Measurements from ENCODE around the gene TMEM247. TPM values are rescaled to one million over a fixed set of nuclear protein-coding genes. Genes with fewer than 3 reads are reported as not detected.

TMEM247 gene
- total RNA-seq, 2 donors from 2014 or later: not detected

GRCh38 chr2:46504221-46504620 lies 24.9 kb downstream of the TMEM247 start:
- Mint-ChIP-seq H3K27ac (no peak overlapping the region), H3K4me1 (peaks cover 12% of the 10 kb centered on the region), H3K27me3 (ENCODE audit: insufficient read depth) (peaks cover 15% of the 10 kb centered on the region), H3K9me3 (no peaks in the 10 kb centered on the region), H3K36me3 (ENCODE audit: low read depth) (no peaks in the 10 kb centered on the region), H3K4me3 (no peak overlapping the region)
- Histone ChIP-seq H3K27me3 (ENCODE audit: control insufficient read depth, insufficient read depth, low read length, poor library complexity, severe bottlenecking) (peaks cover 4% of the 10 kb centered on the region), H3K27ac (ENCODE audit: low read depth, low read length) (no peak overlapping the region), H3K4me3 (ENCODE audit: low read length) (no peak overlapping the region), H3K4me1 (ENCODE audit: control insufficient read depth, insufficient read depth, low read length) (no peaks in the 10 kb centered on the region), H3K36me3 (ENCODE audit: control insufficient read depth, insufficient read depth, low read length) (no peaks in the 10 kb centered on the region), H3K9me3 (ENCODE audit: control insufficient read depth, low read length) (no peaks in the 10 kb centered on the region), H3K9ac (ENCODE audit: extremely low read depth, low read length, poor library complexity, severe bottlenecking) (no peak overlapping the region)
- no peak for DNase-seq
- WGBS, 2 experiments (ENCODE audit: insufficient coverage in 1 of 2, insufficient read length in 1 of 2): 90 to 96% methylated on average over 2 of the region's 2 CpGs
- TF ChIP-seq, protein P1, sequence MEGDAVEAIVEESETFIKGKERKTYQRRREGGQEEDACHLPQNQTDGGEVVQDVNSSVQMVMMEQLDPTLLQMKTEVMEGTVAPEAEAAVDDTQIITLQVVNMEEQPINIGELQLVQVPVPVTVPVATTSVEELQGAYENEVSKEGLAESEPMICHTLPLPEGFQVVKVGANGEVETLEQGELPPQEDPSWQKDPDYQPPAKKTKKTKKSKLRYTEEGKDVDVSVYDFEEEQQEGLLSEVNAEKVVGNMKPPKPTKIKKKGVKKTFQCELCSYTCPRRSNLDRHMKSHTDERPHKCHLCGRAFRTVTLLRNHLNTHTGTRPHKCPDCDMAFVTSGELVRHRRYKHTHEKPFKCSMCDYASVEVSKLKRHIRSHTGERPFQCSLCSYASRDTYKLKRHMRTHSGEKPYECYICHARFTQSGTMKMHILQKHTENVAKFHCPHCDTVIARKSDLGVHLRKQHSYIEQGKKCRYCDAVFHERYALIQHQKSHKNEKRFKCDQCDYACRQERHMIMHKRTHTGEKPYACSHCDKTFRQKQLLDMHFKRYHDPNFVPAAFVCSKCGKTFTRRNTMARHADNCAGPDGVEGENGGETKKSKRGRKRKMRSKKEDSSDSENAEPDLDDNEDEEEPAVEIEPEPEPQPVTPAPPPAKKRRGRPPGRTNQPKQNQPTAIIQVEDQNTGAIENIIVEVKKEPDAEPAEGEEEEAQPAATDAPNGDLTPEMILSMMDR (conservative IDR thresholded peaks at IDR 0.05): no peak

DNA sequence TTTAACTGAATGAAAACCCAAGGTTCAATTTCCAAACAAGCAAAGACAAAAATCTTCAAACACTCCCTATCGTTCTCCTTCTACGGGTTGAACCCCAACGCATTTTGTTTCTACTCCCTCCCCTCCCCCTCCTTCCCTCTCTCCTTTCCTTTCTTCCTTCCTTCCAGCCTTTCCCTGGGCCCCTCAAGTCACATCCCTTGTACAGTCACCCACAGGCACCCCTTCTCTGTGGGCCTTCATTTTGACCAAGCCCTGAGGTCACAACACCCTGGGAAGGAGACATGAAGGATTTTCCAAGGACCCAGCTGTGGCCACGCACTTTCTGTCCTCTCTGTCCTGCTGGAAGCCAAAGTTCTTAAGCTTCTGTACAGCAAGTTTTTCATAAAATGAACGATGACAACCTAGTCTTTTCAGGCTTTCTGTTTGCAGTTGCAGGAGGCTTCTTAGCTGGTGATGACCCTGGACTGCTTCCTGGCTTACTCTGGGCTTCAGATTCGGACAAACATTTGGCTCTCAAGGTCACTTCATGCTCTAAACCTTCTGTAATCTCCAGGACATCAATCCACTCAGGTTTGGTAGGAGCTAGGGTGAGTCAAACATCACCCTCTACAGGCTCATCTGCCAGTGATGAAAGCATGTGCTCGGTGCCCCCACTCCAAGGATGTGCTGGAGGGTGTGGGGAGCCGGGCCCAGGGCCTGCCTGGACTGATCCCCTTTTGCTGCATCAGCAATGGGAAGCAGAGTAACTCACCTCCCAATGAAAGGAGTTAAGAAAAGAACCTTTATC lies 25.5 kb downstream of the TMEM247 start:
- no peaks in the 10 kb centered on the region for H3K4me1 ChIP-seq (ENCODE audit: control insufficient read depth, insufficient read depth, low read length)
- TF ChIP-seq, protein P1 (conservative IDR thresholded peaks at IDR 0.05): no peak
- H3K27ac Mint-ChIP-seq: no peak overlapping the region
- DNase-seq: no peak
- H3K4me1 Mint-ChIP-seq: peaks cover 10% of the 10 kb centered on the region
- H3K4me3 Mint-ChIP-seq: no peak overlapping the region
- no peak overlapping the region for H3K4me3 ChIP-seq (ENCODE audit: low read length)
- no peak overlapping the region for H3K27ac ChIP-seq (ENCODE audit: low read depth, low read length)
- no peaks in the 10 kb centered on the region for H3K9me3 Mint-ChIP-seq
- H3K36me3 Mint-ChIP-seq (ENCODE audit: low read depth): no peaks in the 10 kb centered on the region
- WGBS, 2 experiments (ENCODE audit: insufficient coverage in 1 of 2, insufficient read length in 1 of 2): 72 to 80% methylated on average over 5 to 8 of the region's 8 CpGs
- H3K27me3 ChIP-seq (ENCODE audit: control insufficient read depth, insufficient read depth, low read length, poor library complexity, severe bottlenecking): no peaks in the 10 kb centered on the region
- H3K36me3 ChIP-seq (ENCODE audit: control insufficient read depth, insufficient read depth, low read length): no peaks in the 10 kb centered on the region
- H3K9ac ChIP-seq (ENCODE audit: extremely low read depth, low read length, poor library complexity, severe bottlenecking): no peak overlapping the region
- no peaks in the 10 kb centered on the region for H3K9me3 ChIP-seq (ENCODE audit: control insufficient read depth, low read length)
- H3K27me3 Mint-ChIP-seq (ENCODE audit: insufficient read depth): peaks cover 8% of the 10 kb centered on the region

DNA sequence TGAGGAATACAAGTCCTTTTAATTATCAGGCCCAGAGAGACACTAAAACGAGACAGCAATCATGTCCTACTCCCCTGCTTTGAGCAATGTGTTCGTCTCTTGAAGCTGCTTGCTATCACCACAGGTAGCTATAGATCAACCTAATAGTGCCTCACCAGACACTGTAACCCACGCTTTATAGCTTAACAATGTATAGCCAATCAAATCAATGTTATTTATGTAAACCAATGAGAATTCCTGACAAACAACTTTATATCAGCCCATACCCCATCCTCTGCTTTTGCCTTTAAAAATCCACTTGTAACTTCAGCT lies 26.1 kb downstream of the TMEM247 start:
- 89 to 94% methylated on average over 2 to 3 of the region's 3 CpGs for WGBS, 2 experiments (ENCODE audit: insufficient coverage in 1 of 2, insufficient read length in 1 of 2)
- Histone ChIP-seq H3K36me3 (ENCODE audit: control insufficient read depth, insufficient read depth, low read length) (no peaks in the 10 kb centered on the region), H3K9me3 (ENCODE audit: control insufficient read depth, low read length) (no peaks in the 10 kb centered on the region), H3K27ac (ENCODE audit: low read depth, low read length) (no peak overlapping the region), H3K4me1 (ENCODE audit: control insufficient read depth, insufficient read depth, low read length) (no peaks in the 10 kb centered on the region), H3K4me3 (ENCODE audit: low read length) (no peak overlapping the region), H3K27me3 (ENCODE audit: control insufficient read depth, insufficient read depth, low read length, poor library complexity, severe bottlenecking) (no peaks in the 10 kb centered on the region), H3K9ac (ENCODE audit: extremely low read depth, low read length, poor library complexity, severe bottlenecking) (no peak overlapping the region)
- Mint-ChIP-seq H3K27ac (no peak overlapping the region), H3K27me3 (ENCODE audit: insufficient read depth) (peaks cover 8% of the 10 kb centered on the region), H3K36me3 (ENCODE audit: low read depth) (no peaks in the 10 kb centered on the region), H3K4me3 (no peak overlapping the region), H3K4me1 (peaks cover 10% of the 10 kb centered on the region), H3K9me3 (no peaks in the 10 kb centered on the region)
- no peak for DNase-seq
- TF ChIP-seq, protein P1 (conservative IDR thresholded peaks at IDR 0.05): no peak
